Measurements from ENCODE around the gene MEG3. TPM values are rescaled to one million over a fixed set of nuclear protein-coding genes. Genes with fewer than 3 reads are reported as not detected.

Gene MEG3
- total RNA-seq, 1 donor from 2014 or later: not detected

- intact Hi-C loops (cut with micrococcal nuclease): no loop called here
- H3K36me3 Mint-ChIP-seq (ENCODE audit: low read depth): no peaks in the 10 kb centered on the region
- DNase-seq (ENCODE audit: low spot score): no peak
- no peaks in the 10 kb centered on the region for H3K27me3 Mint-ChIP-seq (ENCODE audit: low read depth)
- no peaks in the 10 kb centered on the region for H3K4me1 Mint-ChIP-seq (ENCODE audit: low read depth)
- H3K4me3 Mint-ChIP-seq (ENCODE audit: low read depth): no peak overlapping the region
- no peaks in the 10 kb centered on the region for H3K9me3 Mint-ChIP-seq
- no peak overlapping the region for H3K27ac Mint-ChIP-seq
Observed at GRCh38 chr14:100875126-100875525, 49.2 kb downstream of the MEG3 start.

GRCh38 chr14:100875861-100876590 is 50.1 kb downstream of the MEG3 start:
- Mint-ChIP-seq H3K9me3 (no peaks in the 10 kb centered on the region), H3K27me3 (ENCODE audit: low read depth) (no peaks in the 10 kb centered on the region), H3K27ac (no peak overlapping the region), H3K4me1 (ENCODE audit: low read depth) (no peaks in the 10 kb centered on the region), H3K36me3 (ENCODE audit: low read depth) (no peaks in the 10 kb centered on the region), H3K4me3 (ENCODE audit: low read depth) (no peak overlapping the region)
- DNase-seq (ENCODE audit: low spot score): no peak
- intact Hi-C loops (cut with micrococcal nuclease): no loop called here

- no peak overlapping the region for H3K27ac Mint-ChIP-seq
- DNase-seq (ENCODE audit: low spot score): no peak
- H3K4me1 Mint-ChIP-seq (ENCODE audit: low read depth): no peaks in the 10 kb centered on the region
- no peaks in the 10 kb centered on the region for H3K27me3 Mint-ChIP-seq (ENCODE audit: low read depth)
- H3K9me3 Mint-ChIP-seq: no peaks in the 10 kb centered on the region
- no peak overlapping the region for H3K4me3 Mint-ChIP-seq (ENCODE audit: low read depth)
- H3K36me3 Mint-ChIP-seq (ENCODE audit: low read depth): no peaks in the 10 kb centered on the region
- intact Hi-C loops (cut with micrococcal nuclease): no loop called here
Observed at GRCh38 chr14:100878271-100879146, 52.6 kb downstream of the MEG3 start.

GRCh38 chr14:100879194-100879593 is 53.3 kb downstream of the MEG3 start:
- Mint-ChIP-seq H3K4me1 (ENCODE audit: low read depth) (no peaks in the 10 kb centered on the region), H3K27me3 (ENCODE audit: low read depth) (no peaks in the 10 kb centered on the region), H3K36me3 (ENCODE audit: low read depth) (no peaks in the 10 kb centered on the region), H3K9me3 (no peaks in the 10 kb centered on the region), H3K4me3 (ENCODE audit: low read depth) (no peak overlapping the region), H3K27ac (no peak overlapping the region)
- intact Hi-C loops (cut with micrococcal nuclease): no loop called here
- no peak for DNase-seq (ENCODE audit: low spot score)

- Mint-ChIP-seq H3K9me3 (no peaks in the 10 kb centered on the region), H3K36me3 (ENCODE audit: low read depth) (no peaks in the 10 kb centered on the region), H3K27ac (no peak overlapping the region), H3K4me1 (ENCODE audit: low read depth) (no peaks in the 10 kb centered on the region), H3K27me3 (ENCODE audit: low read depth) (no peaks in the 10 kb centered on the region), H3K4me3 (ENCODE audit: low read depth) (no peak overlapping the region)
- intact Hi-C loops (cut with micrococcal nuclease): no loop called here
- DNase-seq (ENCODE audit: low spot score): no peak
Observed at GRCh38 chr14:100879782-100880181, 53.9 kb downstream of the MEG3 start.

- Mint-ChIP-seq H3K36me3 (ENCODE audit: low read depth) (no peaks in the 10 kb centered on the region), H3K9me3 (no peaks in the 10 kb centered on the region), H3K4me1 (ENCODE audit: low read depth) (no peaks in the 10 kb centered on the region), H3K27ac (no peak overlapping the region), H3K4me3 (ENCODE audit: low read depth) (no peak overlapping the region), H3K27me3 (ENCODE audit: low read depth) (no peaks in the 10 kb centered on the region)
- no peak for DNase-seq (ENCODE audit: low spot score)
- intact Hi-C loops (cut with micrococcal nuclease): no loop called here
Observed at GRCh38 chr14:100880271-100881101, 54.6 kb downstream of the MEG3 start.

GRCh38 chr14:100881211-100882025 is 55.5 kb downstream of the MEG3 start:
- H3K4me3 Mint-ChIP-seq (ENCODE audit: low read depth): no peak overlapping the region
- no peak for DNase-seq (ENCODE audit: low spot score)
- no peak overlapping the region for H3K27ac Mint-ChIP-seq
- no peaks in the 10 kb centered on the region for H3K27me3 Mint-ChIP-seq (ENCODE audit: low read depth)
- no peaks in the 10 kb centered on the region for H3K36me3 Mint-ChIP-seq (ENCODE audit: low read depth)
- intact Hi-C loops (cut with micrococcal nuclease): no loop called here
- no peaks in the 10 kb centered on the region for H3K4me1 Mint-ChIP-seq (ENCODE audit: low read depth)
- H3K9me3 Mint-ChIP-seq: no peaks in the 10 kb centered on the region

GRCh38 chr14:100882026-100882967 is 56.4 kb downstream of the MEG3 start:
- Mint-ChIP-seq H3K36me3 (ENCODE audit: low read depth) (no peaks in the 10 kb centered on the region), H3K9me3 (no peaks in the 10 kb centered on the region), H3K4me3 (ENCODE audit: low read depth) (no peak overlapping the region), H3K27ac (no peak overlapping the region), H3K27me3 (ENCODE audit: low read depth) (no peaks in the 10 kb centered on the region), H3K4me1 (ENCODE audit: low read depth) (no peaks in the 10 kb centered on the region)
- DNase-seq (ENCODE audit: low spot score): no peak
- intact Hi-C loops (cut with micrococcal nuclease): no loop called here

- no peaks in the 10 kb centered on the region for H3K36me3 Mint-ChIP-seq (ENCODE audit: low read depth)
- intact Hi-C loops (cut with micrococcal nuclease): no loop called here
- H3K27me3 Mint-ChIP-seq (ENCODE audit: low read depth): peaks cover 3% of the 10 kb centered on the region
- H3K27ac Mint-ChIP-seq: no peak overlapping the region
- H3K9me3 Mint-ChIP-seq: no peaks in the 10 kb centered on the region
- no peaks in the 10 kb centered on the region for H3K4me1 Mint-ChIP-seq (ENCODE audit: low read depth)
- no peak overlapping the region for H3K4me3 Mint-ChIP-seq (ENCODE audit: low read depth)
- no peak for DNase-seq (ENCODE audit: low spot score)
Observed at GRCh38 chr14:100882991-100883788, 57.3 kb downstream of the MEG3 start.

GRCh38 chr14:100883789-100884101 is 57.8 kb downstream of the MEG3 start:
- DNase-seq (ENCODE audit: low spot score): no peak
- peaks cover 3% of the 10 kb centered on the region for H3K27me3 Mint-ChIP-seq (ENCODE audit: low read depth)
- intact Hi-C loops (cut with micrococcal nuclease): no loop called here
- H3K36me3 Mint-ChIP-seq (ENCODE audit: low read depth): no peaks in the 10 kb centered on the region
- H3K9me3 Mint-ChIP-seq: no peaks in the 10 kb centered on the region
- H3K27ac Mint-ChIP-seq: no peak overlapping the region
- H3K4me3 Mint-ChIP-seq (ENCODE audit: low read depth): no peak overlapping the region
- no peaks in the 10 kb centered on the region for H3K4me1 Mint-ChIP-seq (ENCODE audit: low read depth)

- DNase-seq (ENCODE audit: low spot score): no peak
- peaks cover 5% of the 10 kb centered on the region for H3K27me3 Mint-ChIP-seq (ENCODE audit: low read depth)
- H3K4me1 Mint-ChIP-seq (ENCODE audit: low read depth): no peaks in the 10 kb centered on the region
- no peak overlapping the region for H3K4me3 Mint-ChIP-seq (ENCODE audit: low read depth)
- intact Hi-C loops (cut with micrococcal nuclease): no loop called here
- H3K9me3 Mint-ChIP-seq: no peaks in the 10 kb centered on the region
- H3K36me3 Mint-ChIP-seq (ENCODE audit: low read depth): no peaks in the 10 kb centered on the region
- no peak overlapping the region for H3K27ac Mint-ChIP-seq
Observed at GRCh38 chr14:100884456-100884855, 58.5 kb downstream of the MEG3 start.

Measured in activated T-helper 2 cell treated with anti-CD3 and anti-CD28 coated beads, Interferon-gamma antibody, Interleukin-2, Interleukin-4, amounts not matched to agents 10 μg/mL and 5 μg/mL and 100 μg/mL, durations not matched to agents 14 hours and 24 hours and 36 hours (primary cell).